GM19025 (cell line): ENCODE measurements around the gene NEB.
"Not testable (repeated sequence)": the region's sequence is repeated elsewhere in the genome, so short reads cannot be mapped to it uniquely, and the experiment has no call there.

Experiments used
- ATAC-seq: cut with Tn5 transposase; IDR thresholded peaks from one replicate; pipeline ENCODE4 v1.9.1; 2021; ENCODE audit warnings: mild to moderate bottlenecking, low read depth, moderate library complexity; ENCODE audit not compliant: unreplicated experiment

Gene NEB

GRCh38 chr2:151760139-151760650 lies 25.9 kb upstream of the NEB start:
- ATAC-seq: no peak

GRCh38 chr2:151758744-151759143 lies 24.5 kb upstream of the NEB start:
- no peak for ATAC-seq

- ATAC-seq: no peak
Measured at GRCh38 chr2:151757861-151758260, 23.6 kb upstream of the NEB start.

GRCh38 chr2:151756820-151757219 lies 22.5 kb upstream of the NEB start:
- ATAC-seq: no peak

GRCh38 chr2:151754253-151754897 lies 20.1 kb upstream of the NEB start:
- no peak for ATAC-seq

- ATAC-seq: no peak
Measured at GRCh38 chr2:151753540-151753939, 19.3 kb upstream of the NEB start.

- ATAC-seq: not testable (repeated sequence)
Measured at GRCh38 chr2:151745261-151745660, 11.0 kb upstream of the NEB start.

- peak; percentile 53 for ATAC-seq
Measured at GRCh38 chr2:151730262-151730975, 3.9 kb downstream of the NEB start.

- no peak for ATAC-seq
Measured at GRCh38 chr2:151729837-151730236, 4.4 kb downstream of the NEB start.

- no peak for ATAC-seq
Measured at GRCh38 chr2:151729415-151729811, 4.9 kb downstream of the NEB start.

GRCh38 chr2:151728804-151729414 lies 5.4 kb downstream of the NEB start:
- no peak for ATAC-seq

- no peak for ATAC-seq
Measured at GRCh38 chr2:151727593-151728552, 6.4 kb downstream of the NEB start.

GRCh38 chr2:151721161-151721560 lies 13.1 kb downstream of the NEB start:
- ATAC-seq: no peak

- no peak for ATAC-seq
Measured at GRCh38 chr2:151720521-151720920, 13.8 kb downstream of the NEB start.

GRCh38 chr2:151718796-151719195 lies 15.5 kb downstream of the NEB start:
- ATAC-seq: no peak

- ATAC-seq: no peak
Measured at GRCh38 chr2:151718247-151718646, 16.0 kb downstream of the NEB start.

- no peak for ATAC-seq
Measured at GRCh38 chr2:151716721-151717120, 17.6 kb downstream of the NEB start.

GRCh38 chr2:151713291-151713903 lies 20.9 kb downstream of the NEB start:
- ATAC-seq: no peak

- ATAC-seq: no peak
Measured at GRCh38 chr2:151711025-151711424, 23.3 kb downstream of the NEB start.

GRCh38 chr2:151708788-151709187 lies 25.5 kb downstream of the NEB start:
- ATAC-seq: no peak
